IMR-90 (cell line): ENCODE data around the gene HGD. TPM values are rescaled to one million over a fixed set of nuclear protein-coding genes. Genes with fewer than 3 reads are reported as not detected.

ENCODE experiments used
- ATAC-seq: fragments of 200-7000 bp; cut with Tn5 transposase; 2 replicates; pipeline ENCODE4 v1.9.1; 2020; ENCODE audit warnings: low read depth, mild to moderate bottlenecking, moderate library complexity
- BruUV-seq: library from RNA; stranded (reverse); fragments of 400-500 nt; replicated peaks from 2 replicates; lab custom pipeline; 2021; lab: Mats Ljungman, UMichigan
- CTCF ChIA-PET: fragments of 300-600 bp; formaldehyde crosslinking; extraction: SDS; loops from one replicate; lab custom pipeline; 2021; ENCODE audit warnings: antibody characterized with exemption; lab: Yijun Ruan, JAX
- POLR2A ChIA-PET: fragments of 300-600 bp; sonication (Branson Sonifier 250); formaldehyde crosslinking; loops from one replicate; lab custom pipeline; 2022; ENCODE audit warnings: antibody characterized with exemption; ENCODE audit not compliant: unreplicated experiment; lab: Charles Lee
- DNase-seq: peaks from one replicate; pipeline ENCODE4 v3.0.0; 2013
- H2AFZ ChIP-seq: replicated peaks from 2 replicates; pipeline ENCODE3; 2013; ENCODE audit warnings: low read length, mild to moderate bottlenecking; ENCODE audit not compliant: poor library complexity
- H2AK5ac ChIP-seq: 2 replicates; pipeline ENCODE4 v1.6.1; 2013; ENCODE audit warnings: low read depth, low read length, inconsistent platforms
- H2AK9ac ChIP-seq: replicated peaks from 2 replicates; pipeline ENCODE3; 2013; ENCODE audit warnings: mild to moderate bottlenecking, low read depth, low read length, moderate library complexity; ENCODE audit not compliant: poor library complexity
- H2BK120ac ChIP-seq: 2 replicates; pipeline ENCODE4 v1.6.1; 2013; ENCODE audit warnings: low read depth, low read length, inconsistent platforms
- H2BK15ac ChIP-seq: 3 replicates; pipeline ENCODE4 v1.6.1; 2013; ENCODE audit warnings: low read depth, low read length, inconsistent platforms
- H2BK20ac ChIP-seq: 2 replicates; pipeline ENCODE4 v1.6.1; 2013; ENCODE audit warnings: low read depth, mild to moderate bottlenecking, inconsistent platforms, low read length, moderate library complexity
- H2BK5ac ChIP-seq: 2 replicates; pipeline ENCODE4 v1.6.1; 2013; ENCODE audit warnings: mild to moderate bottlenecking, low read depth, low read length, inconsistent platforms; ENCODE audit not compliant: poor library complexity, severe bottlenecking
- H3K14ac ChIP-seq: replicated peaks from 2 replicates; pipeline ENCODE4 v1.6.1; 2013; ENCODE audit warnings: low read depth, low read length, inconsistent platforms
- H3K18ac ChIP-seq: 2 replicates; pipeline ENCODE4 v1.6.1; 2013; ENCODE audit warnings: low read depth, low read length, control low read depth
- H3K23ac ChIP-seq: 2 replicates; pipeline ENCODE4 v1.6.1; 2013; ENCODE audit warnings: low read depth, low read length, inconsistent platforms
- H3K27ac ChIP-seq: 2 replicates; pipeline ENCODE4 v1.5.1; 2013; ENCODE audit warnings: mild to moderate bottlenecking, control low read depth, low read length; ENCODE audit not compliant: insufficient read depth
- H3K27me3 ChIP-seq: 2 replicates; pipeline ENCODE4 v1.6.1; 2013; ENCODE audit warnings: low read length; ENCODE audit not compliant: control insufficient read depth, insufficient read depth
- H3K36me3 ChIP-seq: 2 replicates; pipeline ENCODE4 v1.6.1; 2013; ENCODE audit warnings: low read length, mixed read lengths; ENCODE audit not compliant: control insufficient read depth, insufficient read depth
- H3K4ac ChIP-seq: 2 replicates; pipeline ENCODE4 v1.6.1; 2013; ENCODE audit warnings: low read depth, low read length, inconsistent platforms
- H3K4me1 ChIP-seq: 2 replicates; pipeline ENCODE4 v1.6.1; 2013; ENCODE audit warnings: low read length, mixed read lengths; ENCODE audit not compliant: control insufficient read depth, insufficient read depth
- H3K4me2 ChIP-seq: 2 replicates; pipeline ENCODE4 v1.6.1; 2013; ENCODE audit warnings: low read depth, mild to moderate bottlenecking, control low read depth, low read length, moderate library complexity
- H3K4me3 ChIP-seq: 2 replicates; pipeline ENCODE4 v1.5.1; 2013; ENCODE audit warnings: low read depth, mild to moderate bottlenecking, control low read depth, low read length, moderate library complexity; ENCODE audit not compliant: insufficient read depth
- H3K56ac ChIP-seq: 2 replicates; pipeline ENCODE4 v1.6.1; 2013; ENCODE audit warnings: low read length, inconsistent platforms; ENCODE audit not compliant: insufficient read depth; ENCODE audit errors: extremely low read depth
- H3K79me1 ChIP-seq, 2 experiments: 2 replicates each; pipeline ENCODE4 v1.6.1; 2013; ENCODE audit warnings: low read length in 2 of 2, inconsistent platforms in 1 of 2, low read depth in 1 of 2
- H3K9ac ChIP-seq: 2 replicates; pipeline ENCODE4 v1.6.1; 2013; ENCODE audit warnings: low read depth, low read length, control low read depth
- H3K9me1 ChIP-seq: 2 replicates; pipeline ENCODE4 v1.6.1; 2013; ENCODE audit warnings: low read length, inconsistent platforms; ENCODE audit not compliant: insufficient read depth
- H3K9me3 ChIP-seq: 2 replicates; pipeline ENCODE4 v1.6.1; 2013; ENCODE audit warnings: low read length; ENCODE audit not compliant: control insufficient read depth, insufficient read depth
- H4K20me1 ChIP-seq: 2 replicates; pipeline ENCODE4 v1.6.1; 2013; ENCODE audit warnings: low read length, inconsistent platforms; ENCODE audit not compliant: insufficient read depth
- H4K5ac ChIP-seq: 2 replicates; pipeline ENCODE4 v1.6.1; 2013; ENCODE audit warnings: mild to moderate bottlenecking, low read depth, low read length, control low read depth
- H4K8ac ChIP-seq, 2 experiments: 2 replicates each; pipeline ENCODE4 v1.6.1; 2013; ENCODE audit warnings: low read depth in 2 of 2, low read length in 2 of 2, control low read depth in 1 of 2, inconsistent platforms in 1 of 2
- H4K91ac ChIP-seq: 2 replicates; pipeline ENCODE4 v1.6.1; 2013; ENCODE audit warnings: low read depth, low read length, inconsistent platforms; ENCODE audit not compliant: insufficient read depth
- BHLHE40 ChIP-seq: fragments of 150-350 bp; IDR thresholded peaks from 2 replicates; pipeline ENCODE4 v1.6.1; 2016; ENCODE audit warnings: mild to moderate bottlenecking, low read depth, low read length
- CEBPB ChIP-seq: IDR thresholded peaks from 2 replicates; pipeline ENCODE4 v1.6.1; 2012; ENCODE audit warnings: low read depth, low read length, improper control_type of control experiment
- CHD1 ChIP-seq: IDR thresholded peaks from 2 replicates; pipeline ENCODE4 v1.6.1; 2012; ENCODE audit warnings: low read depth, low read length, improper control_type of control experiment
- FOS ChIP-seq: fragments of 150-350 bp; IDR thresholded peaks from 2 replicates; pipeline ENCODE4 v1.6.1; 2016; ENCODE audit warnings: low read depth, low read length
- MAFK ChIP-seq: IDR thresholded peaks from 2 replicates; pipeline ENCODE4 v1.6.1; 2012; ENCODE audit warnings: low read depth, low read length, improper control_type of control experiment
- MAZ ChIP-seq: IDR thresholded peaks from 2 replicates; pipeline ENCODE4 v1.6.1; 2012; ENCODE audit warnings: low read depth, mild to moderate bottlenecking, low read length, improper control_type of control experiment, moderate library complexity, borderline replicate concordance
- MXI1 ChIP-seq: IDR thresholded peaks from 2 replicates; pipeline ENCODE4 v1.6.1; 2012; ENCODE audit warnings: low read depth, mild to moderate bottlenecking, low read length, moderate library complexity, borderline replicate concordance
- NFE2L2 ChIP-seq: fragments of 150-350 bp; IDR thresholded peaks from 2 replicates; pipeline ENCODE4 v1.6.1; 2016; ENCODE audit warnings: low read depth, mild to moderate bottlenecking, low read length
- POLR2A ChIP-seq: IDR thresholded peaks from 2 replicates; pipeline ENCODE4 v1.6.1; 2012; ENCODE audit warnings: mild to moderate bottlenecking, low read depth, low read length
- RAD21 ChIP-seq: IDR thresholded peaks from 2 replicates; pipeline ENCODE4 v1.6.1; 2012; ENCODE audit warnings: low read length, improper control_type of control experiment
- RCOR1 ChIP-seq: IDR thresholded peaks from 2 replicates; pipeline ENCODE4 v1.6.1; 2012; ENCODE audit warnings: mild to moderate bottlenecking, low read length, improper control_type of control experiment; ENCODE audit not compliant: insufficient replicate concordance
- RFX5 ChIP-seq: IDR thresholded peaks from 2 replicates; pipeline ENCODE4 v1.8.0; 2012; ENCODE audit warnings: low read depth, mild to moderate bottlenecking, low read length, moderate library complexity
- SMC3 ChIP-seq: fragments of 150-350 bp; IDR thresholded peaks from 2 replicates; pipeline ENCODE4 v1.6.1; 2016; ENCODE audit warnings: low read depth, mild to moderate bottlenecking, antibody characterized with exemption, low read length, moderate library complexity
- WGBS, 2 experiments: methylation state at CpG; one replicate each; pipeline versions ENCODE4 v1.1.5 to v1.1.7; 2013; ENCODE audit warnings: missing lambda C conversion rate in 2 of 2; ENCODE audit not compliant: insufficient read length in 1 of 2; ENCODE audit errors: extremely low coverage in 2 of 2; 5-methylcytosine and 5-hydroxymethylcytosine counted together
- dilution Hi-C: fragments of 300-500 bp; cut with HindIII; formaldehyde crosslinking; loops from one replicate; pipeline ENCODE4 v1.14.3; 2018; ENCODE audit warnings: low sequenced_read_pairs; ENCODE audit not compliant: unreplicated experiment
- in situ Hi-C: fragments of 300-500 bp; cut with MboI; formaldehyde crosslinking; loops from 3 replicates; pipeline ENCODE4 v1.14.3; 2019; ENCODE audit warnings: low sequenced_read_pairs, inconsistent platforms, mixed read lengths
- intact Hi-C: fragments of 100-400 bp; cut with micrococcal nuclease; formaldehyde crosslinking; loops from 2 replicates; pipeline ENCODE4 v1.10.0; 2022
- polyA plus RNA-seq, 3 experiments: library from polyadenylated mRNA; depleted of rRNA; stranded (reverse); fragments of >200 nt; gene quantifications; 2 replicates each; pipeline ENCODE4 v1.2.3, GENCODE V29; 2012; ENCODE audit warnings: low replicate concordance in 1 of 3
- total RNA-seq: library from RNA; depleted of rRNA; stranded (reverse); fragments of >200 nt; gene quantifications from 2 replicates; pipeline ENCODE4 v1.2.3, GENCODE V29; 2012
- TF ChIP-seq, protein P1 (sequence below): fragments of 150-350 bp; IDR thresholded peaks from 2 replicates; pipeline ENCODE4 v1.6.1; 2017; ENCODE audit warnings: mild to moderate bottlenecking, antibody characterized with exemption, low read length, low read depth
- TF ChIP-seq, protein P2 (sequence below): fragments of 150-350 bp; IDR thresholded peaks from 2 replicates; pipeline ENCODE4 v1.6.1; 2016; ENCODE audit warnings: low read depth, mild to moderate bottlenecking, low read length, moderate library complexity, borderline replicate concordance
- TF ChIP-seq, protein P3 (sequence below): conservative IDR thresholded peaks from 2 replicates; pipeline ENCODE4 v1.5.1; 2012; ENCODE audit warnings: mild to moderate bottlenecking, low read depth, low read length, improper control_type of control experiment

HGD gene
- total and polyA plus RNA-seq, 2 of the 4 experiments (the other 2 are of a cell fraction) = 0.14 TPM; not detected in 1

DNA sequence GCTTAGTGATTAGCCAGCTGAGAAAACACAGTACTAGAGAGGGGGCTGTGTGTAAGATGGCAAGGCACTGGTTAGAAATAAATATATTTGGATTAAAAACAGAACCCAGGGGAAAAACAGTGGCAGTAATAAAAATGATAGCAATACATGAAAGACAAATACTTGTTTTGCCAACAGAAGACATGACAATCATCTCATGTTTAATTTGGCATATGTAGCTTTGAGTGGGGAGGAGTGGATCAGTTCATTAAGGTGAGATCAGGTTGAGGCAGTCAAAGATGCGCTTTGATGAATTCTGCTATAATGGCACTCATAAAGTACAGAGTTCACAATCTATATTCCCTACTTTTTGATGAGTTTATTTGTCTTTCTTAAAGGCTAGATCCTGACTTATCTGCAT is 3.4 kb upstream of the HGD start:
- no peaks in the 10 kb centered on the region for H4K20me1 ChIP-seq
- no peak overlapping the region for H3K23ac ChIP-seq

More for the DNA sequence above, 3.4 kb upstream of the HGD start:
- Histone ChIP-seq H2BK120ac (no peak overlapping the region), H2AK5ac (no peak overlapping the region), H3K9me3 (no peaks in the 10 kb centered on the region), H3K9ac (no peak overlapping the region), H4K91ac (no peak overlapping the region), H3K79me1 (peaks cover 0 to 3% of the 10 kb centered on the region in 2 experiments; a peak in 1 of 4 replicates), H3K27me3 (no peaks in the 10 kb centered on the region), H3K27ac (no peak overlapping the region), H2BK5ac (no peak overlapping the region), H3K4me2 (no peak overlapping the region), H3K36me3 (no peaks in the 10 kb centered on the region), H3K4me3 (no peak overlapping the region), H3K4ac (no peak overlapping the region), H2BK15ac (no peak overlapping the region), H4K5ac (no peak overlapping the region), H3K56ac (no peak overlapping the region), H3K9me1 (no peaks in the 10 kb centered on the region), H2BK20ac (no peak overlapping the region), H2AFZ (no peak overlapping the region), H3K14ac (no peak overlapping the region), H2AK9ac (no peak overlapping the region), H3K18ac (no peak overlapping the region), H4K8ac (no peak overlapping the region), H3K4me1 (peaks cover 6% of the 10 kb centered on the region; the same call in 1 of the 2 replicates)
- POLR2A ChIA-PET = interaction anchor here (0.6 kb wide), 1 partner anchor 28 kb away, joined by 11 read pairs; no protein-coding TSS in a partner anchor
- ATAC-seq = no peak
- DNase-seq = no peak
- intact Hi-C loops = loop anchor here (5.0 kb wide), 1 partner anchor 88 kb away; the partner anchor contains the start of gene NDUFB4
- dilution Hi-C loops = no loop called here
- TF ChIP-seq MXI1 = no peak
- no peak for TF ChIP-seq CHD1
- TF ChIP-seq CEBPB = no peak
- TF ChIP-seq BHLHE40 = no peak
- TF ChIP-seq, protein P1, sequence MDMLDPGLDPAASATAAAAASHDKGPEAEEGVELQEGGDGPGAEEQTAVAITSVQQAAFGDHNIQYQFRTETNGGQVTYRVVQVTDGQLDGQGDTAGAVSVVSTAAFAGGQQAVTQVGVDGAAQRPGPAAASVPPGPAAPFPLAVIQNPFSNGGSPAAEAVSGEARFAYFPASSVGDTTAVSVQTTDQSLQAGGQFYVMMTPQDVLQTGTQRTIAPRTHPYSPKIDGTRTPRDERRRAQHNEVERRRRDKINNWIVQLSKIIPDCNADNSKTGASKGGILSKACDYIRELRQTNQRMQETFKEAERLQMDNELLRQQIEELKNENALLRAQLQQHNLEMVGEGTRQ = no peak
- TF ChIP-seq RCOR1 = no peak
- TF ChIP-seq, protein P2, sequence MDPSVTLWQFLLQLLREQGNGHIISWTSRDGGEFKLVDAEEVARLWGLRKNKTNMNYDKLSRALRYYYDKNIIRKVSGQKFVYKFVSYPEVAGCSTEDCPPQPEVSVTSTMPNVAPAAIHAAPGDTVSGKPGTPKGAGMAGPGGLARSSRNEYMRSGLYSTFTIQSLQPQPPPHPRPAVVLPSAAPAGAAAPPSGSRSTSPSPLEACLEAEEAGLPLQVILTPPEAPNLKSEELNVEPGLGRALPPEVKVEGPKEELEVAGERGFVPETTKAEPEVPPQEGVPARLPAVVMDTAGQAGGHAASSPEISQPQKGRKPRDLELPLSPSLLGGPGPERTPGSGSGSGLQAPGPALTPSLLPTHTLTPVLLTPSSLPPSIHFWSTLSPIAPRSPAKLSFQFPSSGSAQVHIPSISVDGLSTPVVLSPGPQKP = no peak
- no peak for TF ChIP-seq RFX5
- TF ChIP-seq MAFK = no peak
- no peak for TF ChIP-seq MAZ
- TF ChIP-seq FOS = no peak
- TF ChIP-seq POLR2A = no peak
- TF ChIP-seq, protein P3, sequence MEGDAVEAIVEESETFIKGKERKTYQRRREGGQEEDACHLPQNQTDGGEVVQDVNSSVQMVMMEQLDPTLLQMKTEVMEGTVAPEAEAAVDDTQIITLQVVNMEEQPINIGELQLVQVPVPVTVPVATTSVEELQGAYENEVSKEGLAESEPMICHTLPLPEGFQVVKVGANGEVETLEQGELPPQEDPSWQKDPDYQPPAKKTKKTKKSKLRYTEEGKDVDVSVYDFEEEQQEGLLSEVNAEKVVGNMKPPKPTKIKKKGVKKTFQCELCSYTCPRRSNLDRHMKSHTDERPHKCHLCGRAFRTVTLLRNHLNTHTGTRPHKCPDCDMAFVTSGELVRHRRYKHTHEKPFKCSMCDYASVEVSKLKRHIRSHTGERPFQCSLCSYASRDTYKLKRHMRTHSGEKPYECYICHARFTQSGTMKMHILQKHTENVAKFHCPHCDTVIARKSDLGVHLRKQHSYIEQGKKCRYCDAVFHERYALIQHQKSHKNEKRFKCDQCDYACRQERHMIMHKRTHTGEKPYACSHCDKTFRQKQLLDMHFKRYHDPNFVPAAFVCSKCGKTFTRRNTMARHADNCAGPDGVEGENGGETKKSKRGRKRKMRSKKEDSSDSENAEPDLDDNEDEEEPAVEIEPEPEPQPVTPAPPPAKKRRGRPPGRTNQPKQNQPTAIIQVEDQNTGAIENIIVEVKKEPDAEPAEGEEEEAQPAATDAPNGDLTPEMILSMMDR = no peak
- no peak for TF ChIP-seq SMC3
- TF ChIP-seq RAD21 = no peak
- TF ChIP-seq NFE2L2 = no peak
- CTCF ChIA-PET = no interaction called here
- in situ Hi-C loops = no loop called here
- BruUV-seq = no TSS peak
- no CpG with 5 or more reads among the region's 1 CpG for WGBS, 2 experiments
